H9 (cell line): ENCODE results near the gene ACOX3. TPM values are rescaled to one million over a fixed set of nuclear protein-coding genes. Genes with fewer than 3 reads are reported as not detected.
A peak's percentile ranks its signal among the peaks of the same experiment; 100 is the strongest.

Source experiments
- DNase-seq: peaks from one replicate; pipeline ENCODE4 v3.0.0-alpha.2; 2017
- H2AFZ ChIP-seq: one replicate; pipeline ENCODE4 v1.6.1; 2013; ENCODE audit warnings: mild to moderate bottlenecking, low read length, control low read depth, moderate library complexity
- H2AK5ac ChIP-seq: 2 replicates; pipeline ENCODE4 v1.6.1; 2013; ENCODE audit warnings: low read length, control low read depth, mixed read lengths; ENCODE audit not compliant: insufficient read length
- H2BK120ac ChIP-seq: one replicate; pipeline ENCODE4 v1.6.1; 2013; ENCODE audit warnings: low read depth, mild to moderate bottlenecking, low read length, control low read depth, inconsistent platforms; ENCODE audit not compliant: poor library complexity, severe bottlenecking
- H2BK12ac ChIP-seq: 2 replicates; pipeline ENCODE4 v1.6.1; 2013; ENCODE audit warnings: low read length, control low read depth, mixed read lengths, low read depth; ENCODE audit not compliant: insufficient read length
- H2BK15ac ChIP-seq: 2 replicates; pipeline ENCODE4 v1.6.1; 2013; ENCODE audit warnings: low read depth, low read length, control low read depth
- H2BK20ac ChIP-seq: one replicate; pipeline ENCODE4 v1.6.1; 2013; ENCODE audit warnings: low read depth, mild to moderate bottlenecking, low read length, control low read depth, inconsistent platforms; ENCODE audit not compliant: poor library complexity, severe bottlenecking
- H2BK5ac ChIP-seq: 2 replicates; pipeline ENCODE4 v1.6.1; 2013; ENCODE audit warnings: low read length, control low read depth, mixed read lengths; ENCODE audit not compliant: insufficient read length
- H3K14ac ChIP-seq: 2 replicates; pipeline ENCODE4 v1.6.1; 2013; ENCODE audit warnings: low read length, control low read depth; ENCODE audit not compliant: insufficient read depth
- H3K18ac ChIP-seq: 2 replicates; pipeline ENCODE4 v1.6.1; 2013; ENCODE audit warnings: low read depth, mild to moderate bottlenecking, mixed read lengths, low read length, control low read depth; ENCODE audit not compliant: insufficient read length
- H3K23ac ChIP-seq: 2 replicates; pipeline ENCODE4 v1.6.1; 2013; ENCODE audit warnings: low read length, control low read depth, mixed read lengths, low read depth; ENCODE audit not compliant: insufficient read length
- H3K23me2 ChIP-seq: 2 replicates; pipeline ENCODE4 v1.6.1; 2013; ENCODE audit warnings: low read depth, mild to moderate bottlenecking, mixed read lengths, low read length, control low read depth; ENCODE audit not compliant: insufficient read length, poor library complexity, severe bottlenecking
- H3K27ac ChIP-seq: 2 replicates; pipeline ENCODE4 v1.5.1; 2013; ENCODE audit warnings: low read length, control low read depth, mixed read lengths, low read depth; ENCODE audit not compliant: insufficient read length
- H3K27me3 ChIP-seq: 2 replicates; pipeline ENCODE4 v1.6.1; 2013; ENCODE audit warnings: low read length, control low read depth, inconsistent platforms; ENCODE audit not compliant: insufficient read depth
- H3K4ac ChIP-seq: 2 replicates; pipeline ENCODE4 v1.6.1; 2013; ENCODE audit warnings: low read depth, mild to moderate bottlenecking, control low read depth, inconsistent platforms, low read length, moderate library complexity
- H3K4me1 ChIP-seq: 2 replicates; pipeline ENCODE4 v1.6.1; 2013; ENCODE audit warnings: low read length, control low read depth, inconsistent platforms; ENCODE audit not compliant: insufficient read depth
- H3K4me2 ChIP-seq: 2 replicates; pipeline ENCODE4 v1.6.1; 2013; ENCODE audit warnings: low read length, control low read depth, mixed read lengths; ENCODE audit not compliant: insufficient read length, insufficient read depth
- H3K56ac ChIP-seq: 2 replicates; pipeline ENCODE4 v1.6.1; 2013; ENCODE audit warnings: low read depth, mild to moderate bottlenecking, mixed read lengths, low read length, control low read depth; ENCODE audit not compliant: insufficient read length
- H3K79me1 ChIP-seq: 2 replicates; pipeline ENCODE4 v1.6.1; 2013; ENCODE audit warnings: low read depth, mild to moderate bottlenecking, moderate library complexity, low read length, control low read depth, inconsistent platforms; ENCODE audit not compliant: insufficient read depth, poor library complexity, severe bottlenecking
- H3K79me2 ChIP-seq: 2 replicates; pipeline ENCODE4 v1.6.1; 2013; ENCODE audit warnings: low read length, control low read depth, inconsistent platforms; ENCODE audit not compliant: insufficient read depth
- H3K9ac ChIP-seq: 2 replicates; pipeline ENCODE4 v1.6.1; 2013; ENCODE audit warnings: low read length, control low read depth, mixed read lengths; ENCODE audit not compliant: insufficient read length; ENCODE audit errors: extremely low read depth
- H3K9me3 ChIP-seq: one replicate; pipeline ENCODE4 v1.6.1; 2013; ENCODE audit warnings: low read depth, low read length, inconsistent platforms; ENCODE audit not compliant: control insufficient read depth
- H3T11ph ChIP-seq: one replicate; pipeline ENCODE4 v1.6.1; 2013; ENCODE audit warnings: mild to moderate bottlenecking, low read length, control low read depth, inconsistent platforms
- H4K20me1 ChIP-seq: one replicate; pipeline ENCODE4 v1.6.1; 2013; ENCODE audit not compliant: control insufficient read depth, insufficient read length, insufficient read depth
- H4K5ac ChIP-seq: 2 replicates; pipeline ENCODE4 v1.6.1; 2013; ENCODE audit warnings: low read depth, mild to moderate bottlenecking, mixed read lengths, low read length, control low read depth; ENCODE audit not compliant: insufficient read length
- H4K8ac ChIP-seq: replicated peaks from 2 replicates; pipeline ENCODE4 v1.6.1; 2013; ENCODE audit warnings: low read length, control low read depth, mixed read lengths, low read depth; ENCODE audit not compliant: insufficient read length
- H4K91ac ChIP-seq: 2 replicates; pipeline ENCODE4 v1.6.1; 2013; ENCODE audit warnings: low read depth, mild to moderate bottlenecking, moderate library complexity, mixed read lengths, low read length, control low read depth; ENCODE audit not compliant: insufficient read length
- H3K27ac Mint-ChIP-seq, 3 experiments: 2 replicates in 2 of 3; 3 replicates in 1 of 3; pipeline ENCODE4 v1.8.0; 2020 to 2021; ENCODE audit warnings: mixed read lengths in 3 of 3, mild to moderate bottlenecking in 1 of 3, moderate library complexity in 1 of 3
- H3K27me3 Mint-ChIP-seq: 2 replicates; pipeline ENCODE4 v1.8.0; 2021; ENCODE audit warnings: low read depth, mild to moderate bottlenecking, moderate library complexity, mixed read lengths
- H3K36me3 Mint-ChIP-seq, 3 experiments: 2 replicates in 2 of 3; 3 replicates in 1 of 3; pipeline ENCODE4 v1.8.0; 2020 to 2021; ENCODE audit warnings: low read depth in 3 of 3, mixed read lengths in 3 of 3; ENCODE audit not compliant: insufficient read depth in 1 of 3
- H3K4me1 Mint-ChIP-seq, 2 experiments: 2 replicates each; pipeline ENCODE4 v1.8.0; 2020; ENCODE audit warnings: mixed read lengths in 2 of 2
- H3K4me3 Mint-ChIP-seq, 2 experiments: 2 replicates in 1 of 2; 3 replicates in 1 of 2; pipeline ENCODE4 v1.8.0; 2020 to 2021; ENCODE audit warnings: mild to moderate bottlenecking in 2 of 2, mixed read lengths in 2 of 2, moderate library complexity in 1 of 2
- H3K9me3 Mint-ChIP-seq, 2 experiments: 2 replicates in 1 of 2; 3 replicates in 1 of 2; pipeline ENCODE4 v1.8.0; 2020; ENCODE audit warnings: mild to moderate bottlenecking in 2 of 2, mixed read lengths in 2 of 2, moderate library complexity in 1 of 2
- CTCF ChIP-seq: fragments of 200-600 bp; sonication (generic); conservative IDR thresholded peaks from 3 replicates; pipeline ENCODE4 v1.8.0; 2021; ENCODE audit warnings: antibody characterized with exemption, mild to moderate bottlenecking
- WGBS: extraction: QIAGEN DNeasy Blood & Tissue Kit; methylation state at CpG from one replicate; pipeline ENCODE4 v1.1.7; 2013; ENCODE audit warnings: missing lambda C conversion rate, low lambda C conversion rate, mixed read lengths; ENCODE audit not compliant: insufficient read length; ENCODE audit errors: extremely low coverage; 5-methylcytosine and 5-hydroxymethylcytosine counted together
- total RNA-seq: library from RNA; stranded (reverse); gene quantifications from 2 replicates; pipeline ENCODE4 v1.2.1, GENCODE V29; 2021

ACOX3 gene
- total RNA-seq, 1 experiment from 2014 or later = 13.8 TPM

GRCh38 chr4:8323947-8324555 is 116.5 kb downstream of the ACOX3 start:
- WGBS = no CpG with 5 or more reads among the region's 5 CpGs
- TF ChIP-seq CTCF = no peak
- H3K18ac ChIP-seq = no peak overlapping the region
- H3K9me3 Mint-ChIP-seq = peaks cover 0 to 13% of the 10 kb centered on the region in 2 experiments; a peak in 2 of 5 replicates
- H3K4me1 Mint-ChIP-seq = peaks cover 0 to 7% of the 10 kb centered on the region in 2 experiments; a peak in 2 of 4 replicates
- H3T11ph ChIP-seq = no peak overlapping the region
- H3K79me2 ChIP-seq = no peaks in the 10 kb centered on the region
- no peak overlapping the region for H2BK15ac ChIP-seq
- H2AFZ ChIP-seq = no peak overlapping the region
- no peaks in the 10 kb centered on the region for H3K23me2 ChIP-seq
- H2BK5ac ChIP-seq = no peak overlapping the region
- no peaks in the 10 kb centered on the region for H3K36me3 Mint-ChIP-seq
- H3K27me3 Mint-ChIP-seq = peaks cover 11% of the 10 kb centered on the region
- H3K27me3 ChIP-seq = no peaks in the 10 kb centered on the region
- no peak overlapping the region for H4K5ac ChIP-seq
- no peak overlapping the region for H3K56ac ChIP-seq
- no peak overlapping the region for H2AK5ac ChIP-seq
- H2BK120ac ChIP-seq = no peak overlapping the region
- DNase-seq = peak; percentile 10
- H3K4me3 Mint-ChIP-seq = no peak overlapping the region
- no peak overlapping the region for H2BK20ac ChIP-seq
- H2BK12ac ChIP-seq = no peak overlapping the region
- H3K4ac ChIP-seq = no peak overlapping the region
- H3K79me1 ChIP-seq = no peaks in the 10 kb centered on the region
- no peak overlapping the region for H3K9ac ChIP-seq
- H3K4me2 ChIP-seq = no peak overlapping the region
- no peaks in the 10 kb centered on the region for H3K4me1 ChIP-seq
- H3K23ac ChIP-seq = no peak overlapping the region
- no peaks in the 10 kb centered on the region for H3K9me3 ChIP-seq
- H4K91ac ChIP-seq = no peak overlapping the region
- H3K27ac ChIP-seq = no peak overlapping the region
- no peaks in the 10 kb centered on the region for H4K20me1 ChIP-seq
- no peak overlapping the region for H3K14ac ChIP-seq
- H4K8ac ChIP-seq = no peak overlapping the region
- H3K27ac Mint-ChIP-seq = no peak overlapping the region; a peak in 1 of 7 replicates
